Uterus (tissue), 2 donors: ENCODE measurements around the gene BLOC1S3.

Experiments
- CTCF ChIP-seq, 4 experiments: fragments of 200-600 bp in 2 of 4; fragments of 450-650 bp in 2 of 4; sonication (generic) in 2 of 4; IDR thresholded peaks; one replicate each; pipeline ENCODE4 v1.5.1; 2016 to 2019; ENCODE audit warnings: antibody characterized with exemption in 4 of 4, mild to moderate bottlenecking in 2 of 4, moderate library complexity in 1 of 4
- POLR2A ChIP-seq, 2 donors: fragments of 450-650 bp; IDR thresholded peaks; one replicate each; pipeline ENCODE4 v1.6.1; 2016; ENCODE audit warnings: antibody characterized with exemption in 2 of 2, mild to moderate bottlenecking in 1 of 2, moderate library complexity in 1 of 2

- TF ChIP-seq CTCF (IDR thresholded peaks at IDR 0.05) (no peak), POLR2A (IDR thresholded peaks at IDR 0.05) (no peak)
These were observed 4.2 kb downstream of the BLOC1S3 start for GRCh38 chr19:45182758-45183157.
